Loucy (cell line): ENCODE data around the gene KDM4C.

Source experiments
- H2AFZ ChIP-seq: fragments of 200-600 bp; sonication (generic); 2 replicates; pipeline ENCODE4 v1.6.0; 2016; ENCODE audit warnings: antibody characterized with exemption, mild to moderate bottlenecking, low read length, moderate library complexity
- H3F3A ChIP-seq: fragments of 200-600 bp; 2 replicates; pipeline ENCODE4 v1.6.0; 2016; ENCODE audit warnings: antibody characterized with exemption, low read depth, mild to moderate bottlenecking
- H3K27me3 ChIP-seq: fragments of 200-600 bp; sonication (generic); 2 replicates; pipeline ENCODE4 v1.6.1; 2014; ENCODE audit warnings: low read length, mild to moderate bottlenecking; ENCODE audit not compliant: insufficient read depth, poor library complexity, severe bottlenecking
- H3K36me3 ChIP-seq: fragments of 200-600 bp; sonication (generic); 2 replicates; pipeline ENCODE4 v1.6.1; 2016; ENCODE audit warnings: low read length; ENCODE audit not compliant: insufficient read depth
- H3K4me1 ChIP-seq: fragments of 200-600 bp; sonication (generic); 2 replicates; pipeline ENCODE4 v1.5.1; 2014; ENCODE audit warnings: low read length, mild to moderate bottlenecking; ENCODE audit not compliant: insufficient read depth, poor library complexity, severe bottlenecking
- H3K4me2 ChIP-seq: fragments of 200-600 bp; sonication (generic); 2 replicates; pipeline ENCODE4 v1.6.0; 2014; ENCODE audit warnings: antibody characterized with exemption, low read length, low read depth, mild to moderate bottlenecking; ENCODE audit not compliant: poor library complexity, severe bottlenecking
- H3K4me3 ChIP-seq: fragments of 200-600 bp; sonication (generic); 2 replicates; pipeline ENCODE4 v1.5.1; 2014; ENCODE audit warnings: low read length, mild to moderate bottlenecking, mixed read lengths; ENCODE audit not compliant: poor library complexity, severe bottlenecking
- H3K79me2 ChIP-seq: fragments of 200-600 bp; sonication (generic); 2 replicates; pipeline ENCODE4 v1.6.1; 2014; ENCODE audit warnings: low read length; ENCODE audit not compliant: insufficient read depth
- H3K9ac ChIP-seq: fragments of 200-600 bp; sonication (generic); 2 replicates; pipeline ENCODE4 v1.6.0; 2014; ENCODE audit warnings: mild to moderate bottlenecking, low read depth, low read length, moderate library complexity; ENCODE audit not compliant: poor library complexity, severe bottlenecking
- H3K9me2 ChIP-seq: fragments of 200-600 bp; sonication (generic); replicated peaks from 2 replicates; pipeline ENCODE4 v1.6.1; 2016; ENCODE audit warnings: low read depth, low read length, mixed read lengths
- H3K9me3 ChIP-seq: fragments of 200-600 bp; sonication (generic); 2 replicates; pipeline ENCODE4 v1.6.1; 2014; ENCODE audit warnings: mild to moderate bottlenecking, antibody characterized with exemption, low read length, low read depth; ENCODE audit not compliant: insufficient read depth
- H4K20me1 ChIP-seq: fragments of 200-600 bp; sonication (generic); 2 replicates; pipeline ENCODE4 v1.6.0; 2014; ENCODE audit warnings: antibody characterized with exemption, low read length, mild to moderate bottlenecking; ENCODE audit not compliant: insufficient read depth, poor library complexity, severe bottlenecking
- CTCF ChIP-seq: fragments of 200-600 bp; sonication (generic); conservative IDR thresholded peaks from 2 replicates; pipeline ENCODE4 v1.5.1; 2014; ENCODE audit warnings: mild to moderate bottlenecking, antibody characterized with exemption, low read length
- EZH2phosphoT487 ChIP-seq: fragments of 200-600 bp; IDR thresholded peaks from 2 replicates; pipeline ENCODE4 v1.6.1; 2018; ENCODE audit warnings: antibody characterized with exemption, mild to moderate bottlenecking, moderate library complexity, borderline replicate concordance

Gene KDM4C

DNA sequence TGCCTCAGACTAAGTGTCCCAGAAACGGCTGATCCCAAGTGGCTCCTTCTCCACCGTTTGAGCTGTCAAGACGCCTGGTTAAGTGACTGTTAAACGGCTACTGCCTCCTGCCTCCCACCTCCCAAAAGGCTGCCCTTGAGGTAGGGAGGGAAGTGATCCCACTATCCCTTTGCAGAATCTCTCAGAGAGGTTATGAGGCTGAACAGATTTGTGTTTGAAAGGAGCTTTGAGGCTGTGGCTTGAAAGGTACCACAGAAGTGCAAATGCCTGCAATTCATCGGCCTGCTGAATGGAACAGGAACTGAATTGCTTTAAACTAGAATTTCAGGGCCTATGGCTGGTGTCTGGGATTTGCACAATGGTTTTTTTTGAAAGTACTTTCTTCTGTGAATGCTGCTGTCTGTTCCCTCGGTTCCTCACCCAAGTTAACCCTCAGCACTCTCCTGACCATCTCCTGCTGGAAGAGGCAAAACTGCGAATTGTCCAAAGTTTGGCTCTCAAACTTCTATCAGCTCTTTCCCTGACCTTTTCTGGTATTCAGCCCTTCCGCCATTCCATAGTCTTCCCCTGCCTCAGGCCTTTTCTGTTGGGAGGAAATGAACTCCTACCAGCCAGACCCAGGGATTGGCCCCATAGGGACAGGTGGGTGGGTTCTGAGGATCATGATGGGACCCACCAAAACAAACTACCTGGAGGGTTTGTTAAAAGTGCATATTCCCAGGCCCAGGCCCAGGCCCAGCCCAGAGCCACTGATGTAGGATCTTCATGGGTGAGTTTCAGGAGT is 453.3 kb downstream of the KDM4C start:
- H3K36me3 ChIP-seq: no peaks in the 10 kb centered on the region
- TF ChIP-seq EZH2phosphoT487 (no peak), CTCF (no peak)
- peaks cover 84% of the 10 kb centered on the region for H3K27me3 ChIP-seq
- H4K20me1 ChIP-seq: no peaks in the 10 kb centered on the region
- no peaks in the 10 kb centered on the region for H3K9me3 ChIP-seq
- no peak overlapping the region for H3K4me2 ChIP-seq
- no peaks in the 10 kb centered on the region for H3K9me2 ChIP-seq
- no peak overlapping the region for H2AFZ ChIP-seq
- no peak overlapping the region for H3K9ac ChIP-seq
- H3K4me3 ChIP-seq: no peak overlapping the region
- H3F3A ChIP-seq: no peaks in the 10 kb centered on the region
- no peaks in the 10 kb centered on the region for H3K79me2 ChIP-seq
- H3K4me1 ChIP-seq: peaks cover 1% of the 10 kb centered on the region

DNA sequence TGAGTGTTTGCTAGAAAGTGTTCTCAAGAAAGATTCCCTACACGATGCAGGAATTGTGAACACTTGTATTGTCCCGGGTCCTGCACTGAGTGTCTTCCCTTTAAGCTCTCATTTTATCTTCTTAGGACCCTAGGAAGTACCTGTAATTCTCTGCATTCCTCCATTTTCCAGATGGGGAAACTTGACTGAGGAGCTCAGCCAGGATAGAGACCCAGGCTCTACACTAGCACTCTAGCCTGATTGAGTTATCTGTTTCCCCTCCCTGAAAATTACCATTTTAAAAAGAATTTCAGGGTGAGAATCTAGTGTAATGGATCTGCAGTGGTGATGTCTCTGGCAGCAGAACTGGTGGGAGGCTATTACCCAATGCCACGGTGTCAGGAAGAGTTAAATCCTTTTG is 453.9 kb downstream of the KDM4C start:
- no peak overlapping the region for H3K9ac ChIP-seq
- H3K36me3 ChIP-seq: no peaks in the 10 kb centered on the region
- no peaks in the 10 kb centered on the region for H3K9me3 ChIP-seq
- H3K9me2 ChIP-seq: no peaks in the 10 kb centered on the region
- no peak overlapping the region for H3K4me3 ChIP-seq
- no peak for TF ChIP-seq CTCF
- TF ChIP-seq EZH2phosphoT487: no peak
- H3K4me1 ChIP-seq: peaks cover 6% of the 10 kb centered on the region
- no peak overlapping the region for H3K4me2 ChIP-seq
- no peaks in the 10 kb centered on the region for H3K79me2 ChIP-seq
- H3K27me3 ChIP-seq: peaks cover 83% of the 10 kb centered on the region
- no peak overlapping the region for H2AFZ ChIP-seq
- H3F3A ChIP-seq: no peaks in the 10 kb centered on the region
- H4K20me1 ChIP-seq: no peaks in the 10 kb centered on the region

- Histone ChIP-seq H3K4me2 (no peak overlapping the region), H3K27me3 (peaks cover 87% of the 10 kb centered on the region), H3K36me3 (no peaks in the 10 kb centered on the region), H3K9ac (no peak overlapping the region), H3K9me2 (no peaks in the 10 kb centered on the region), H4K20me1 (no peaks in the 10 kb centered on the region), H3K4me1 (peaks cover 6% of the 10 kb centered on the region), H3K4me3 (no peak overlapping the region), H3K9me3 (no peaks in the 10 kb centered on the region), H2AFZ (no peak overlapping the region), H3K79me2 (no peaks in the 10 kb centered on the region), H3F3A (no peaks in the 10 kb centered on the region)
- TF ChIP-seq CTCF: no peak
- no peak for TF ChIP-seq EZH2phosphoT487
These were observed 454.3 kb downstream of the KDM4C start for GRCh38 chr9:7212101-7212500.
